DMS79 (cell line): ENCODE data around the gene MAGI2.

Experiments
- DNase-seq: peaks from one replicate; lab custom pipeline; 2025; lab: John Stamatoyannopoulos, UW

The MAGI2 gene

GRCh38 chr7:78718212-78718611, 735.3 kb downstream of the MAGI2 start:
- DNase-seq: no peak

GRCh38 chr7:78716876-78717275, 736.6 kb downstream of the MAGI2 start:
- no peak for DNase-seq

- no peak for DNase-seq
Observed at GRCh38 chr7:78714356-78714755, 739.1 kb downstream of the MAGI2 start.

GRCh38 chr7:78712111-78712510, 741.4 kb downstream of the MAGI2 start:
- DNase-seq: no peak

- DNase-seq: no peak
Observed at GRCh38 chr7:78709658-78710057, 743.8 kb downstream of the MAGI2 start.

- no peak for DNase-seq
Observed at GRCh38 chr7:78704504-78704903, 749.0 kb downstream of the MAGI2 start.

- no peak for DNase-seq
Observed at GRCh38 chr7:78703391-78703790, 750.1 kb downstream of the MAGI2 start.

- DNase-seq: no peak
Observed at GRCh38 chr7:78702770-78703169, 750.7 kb downstream of the MAGI2 start.

GRCh38 chr7:78695826-78696225, 757.6 kb downstream of the MAGI2 start:
- no peak for DNase-seq

- DNase-seq: no peak
Observed at GRCh38 chr7:78691584-78691983, 761.9 kb downstream of the MAGI2 start.

GRCh38 chr7:78690174-78690573, 763.3 kb downstream of the MAGI2 start:
- no peak for DNase-seq

- DNase-seq: no peak
Observed at GRCh38 chr7:78688376-78688775, 765.1 kb downstream of the MAGI2 start.

GRCh38 chr7:78686189-78686588, 767.3 kb downstream of the MAGI2 start:
- DNase-seq: no peak

GRCh38 chr7:78684201-78684600, 769.3 kb downstream of the MAGI2 start:
- DNase-seq: no peak

- no peak for DNase-seq
Observed at GRCh38 chr7:78683566-78683965, 769.9 kb downstream of the MAGI2 start.

- no peak for DNase-seq
Observed at GRCh38 chr7:78679112-78679876, 774.2 kb downstream of the MAGI2 start.

- DNase-seq: no peak
Observed at GRCh38 chr7:78677391-78677790, 776.1 kb downstream of the MAGI2 start.

GRCh38 chr7:78675511-78675910, 778.0 kb downstream of the MAGI2 start:
- no peak for DNase-seq

GRCh38 chr7:78673272-78673671, 780.2 kb downstream of the MAGI2 start:
- peak; percentile 77 for DNase-seq

GRCh38 chr7:78662939-78663338, 790.5 kb downstream of the MAGI2 start:
- DNase-seq: no peak

GRCh38 chr7:78649976-78650375, 803.5 kb downstream of the MAGI2 start:
- DNase-seq: no peak

GRCh38 chr7:78649236-78649635, 804.2 kb downstream of the MAGI2 start:
- DNase-seq: no peak

- DNase-seq: no peak
Observed at GRCh38 chr7:78642751-78643150, 810.7 kb downstream of the MAGI2 start.

- DNase-seq: no peak
Observed at GRCh38 chr7:78638364-78638763, 815.1 kb downstream of the MAGI2 start.
